Activated effector memory CD4-positive, alpha-beta T cell treated with anti-CD3 and anti-CD28 coated beads, Interleukin-2, amount 50 U/mL, for 16 hours (primary cell): ENCODE results near the gene NUDT16L1.
A peak's percentile ranks its signal among the peaks of the same experiment; 100 is the strongest.

Experiments used
- DNase-seq: peaks from one replicate; pipeline ENCODE4 v3.0.0-alpha.2; 2020

Gene NUDT16L1

GRCh38 chr16:4693296-4693955 is at the start of gene NUDT16L1:
Gene NUDT16L1, plus strand, starts transcription at chr16:4693562. Its CDS starts 165 bp downstream, at chr16:4693727.
- DNase-seq, result peak; percentile 99

GRCh38 chr16:4646773-4647643 is 46.4 kb upstream of the NUDT16L1 start:
- no peak for DNase-seq

DNA sequence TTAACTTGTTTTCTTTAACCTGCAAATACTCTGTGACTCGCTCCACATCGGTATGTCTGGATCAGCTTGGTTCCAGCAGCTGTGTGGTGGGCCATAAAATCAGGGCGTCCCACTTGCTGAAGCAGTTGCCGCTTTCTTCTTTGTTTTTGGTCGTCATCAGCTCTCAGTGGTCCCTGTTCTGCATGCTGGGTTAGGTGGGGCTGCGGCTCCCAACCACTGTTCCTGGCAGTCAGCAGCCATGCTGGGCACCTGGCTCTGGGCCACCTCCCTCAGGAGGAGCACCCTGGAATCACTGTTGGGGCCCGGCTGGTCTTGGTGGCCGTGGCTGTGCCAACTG is 45.8 kb upstream of the NUDT16L1 start:
- no peak for DNase-seq

DNA sequence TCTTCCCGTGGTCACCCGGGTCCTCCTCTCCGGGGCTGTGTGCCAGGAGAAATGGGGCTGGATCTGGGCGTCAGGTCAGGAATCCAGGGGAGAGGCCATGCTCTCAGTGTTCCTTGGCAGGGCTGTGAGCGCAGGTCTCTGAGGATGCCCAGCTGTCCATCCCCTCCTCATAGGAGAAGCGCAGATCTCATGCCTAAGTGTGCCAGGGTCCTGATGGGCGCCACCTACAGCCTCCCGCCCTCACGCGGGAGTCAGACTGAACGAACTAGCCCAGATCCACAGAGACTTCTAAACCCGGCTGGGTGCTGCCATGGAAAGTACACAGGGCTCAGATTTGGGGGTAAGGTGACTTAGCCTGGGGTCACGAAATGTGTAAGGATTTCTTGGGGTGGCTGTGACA is 44.4 kb upstream of the NUDT16L1 start:
- no peak for DNase-seq

GRCh38 chr16:4649744-4650442 is 43.5 kb upstream of the NUDT16L1 start:
- no peak for DNase-seq

DNA sequence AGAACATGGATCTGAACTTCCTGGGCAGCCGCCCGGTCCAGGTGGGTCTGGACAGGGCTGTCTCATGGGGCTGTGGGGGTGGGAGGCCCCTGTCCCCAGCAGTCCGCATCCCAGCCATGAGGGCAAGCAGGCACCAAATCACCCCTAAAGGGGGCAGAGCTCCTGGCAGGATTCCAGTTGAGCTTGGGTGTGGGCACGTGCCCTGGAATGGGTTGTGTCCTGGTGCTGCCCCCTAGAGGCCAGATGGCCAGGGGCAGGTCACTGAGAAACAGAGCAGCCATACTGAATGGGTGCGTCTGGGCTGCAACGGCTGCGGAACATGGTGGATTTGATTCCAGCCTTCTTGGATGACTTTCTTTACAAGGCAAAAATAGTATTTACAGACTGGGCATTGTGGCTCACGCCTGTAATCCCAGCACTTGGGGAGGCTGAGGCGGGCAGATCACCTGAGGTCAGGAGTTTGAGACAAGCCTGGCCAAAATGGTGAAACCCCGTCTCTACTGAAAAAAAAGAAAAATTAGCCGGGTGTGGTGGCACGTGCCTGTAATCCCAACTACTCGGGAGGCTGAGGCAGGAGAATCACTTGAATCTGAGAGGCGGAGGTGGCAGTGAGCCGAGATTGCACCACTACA is 42.8 kb upstream of the NUDT16L1 start:
- DNase-seq, result peak; percentile 91

DNA sequence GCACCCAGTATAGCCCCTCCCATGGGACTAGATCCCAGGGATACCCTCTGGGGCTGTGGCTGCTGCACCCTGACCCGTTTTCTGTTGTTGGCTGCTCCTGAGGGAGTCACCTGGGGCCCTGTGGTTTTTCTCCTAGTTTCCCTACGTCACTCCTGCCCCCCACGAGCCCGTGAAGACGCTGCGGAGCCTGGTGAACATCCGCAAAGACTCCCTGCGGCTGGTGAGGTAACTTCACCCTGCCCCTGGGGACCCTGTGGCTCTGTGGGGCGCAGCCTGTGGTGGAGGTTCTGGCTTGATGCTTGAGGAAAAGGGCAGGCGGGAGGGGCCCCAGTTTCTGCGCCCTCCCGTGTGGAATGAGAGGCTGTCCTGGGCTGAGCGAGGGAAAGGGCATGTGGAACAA is 41.5 kb upstream of the NUDT16L1 start:
- DNase-seq, result no peak

- DNase-seq, result no peak
Observed at GRCh38 chr16:4652561-4652960, 40.8 kb upstream of the NUDT16L1 start.

DNA sequence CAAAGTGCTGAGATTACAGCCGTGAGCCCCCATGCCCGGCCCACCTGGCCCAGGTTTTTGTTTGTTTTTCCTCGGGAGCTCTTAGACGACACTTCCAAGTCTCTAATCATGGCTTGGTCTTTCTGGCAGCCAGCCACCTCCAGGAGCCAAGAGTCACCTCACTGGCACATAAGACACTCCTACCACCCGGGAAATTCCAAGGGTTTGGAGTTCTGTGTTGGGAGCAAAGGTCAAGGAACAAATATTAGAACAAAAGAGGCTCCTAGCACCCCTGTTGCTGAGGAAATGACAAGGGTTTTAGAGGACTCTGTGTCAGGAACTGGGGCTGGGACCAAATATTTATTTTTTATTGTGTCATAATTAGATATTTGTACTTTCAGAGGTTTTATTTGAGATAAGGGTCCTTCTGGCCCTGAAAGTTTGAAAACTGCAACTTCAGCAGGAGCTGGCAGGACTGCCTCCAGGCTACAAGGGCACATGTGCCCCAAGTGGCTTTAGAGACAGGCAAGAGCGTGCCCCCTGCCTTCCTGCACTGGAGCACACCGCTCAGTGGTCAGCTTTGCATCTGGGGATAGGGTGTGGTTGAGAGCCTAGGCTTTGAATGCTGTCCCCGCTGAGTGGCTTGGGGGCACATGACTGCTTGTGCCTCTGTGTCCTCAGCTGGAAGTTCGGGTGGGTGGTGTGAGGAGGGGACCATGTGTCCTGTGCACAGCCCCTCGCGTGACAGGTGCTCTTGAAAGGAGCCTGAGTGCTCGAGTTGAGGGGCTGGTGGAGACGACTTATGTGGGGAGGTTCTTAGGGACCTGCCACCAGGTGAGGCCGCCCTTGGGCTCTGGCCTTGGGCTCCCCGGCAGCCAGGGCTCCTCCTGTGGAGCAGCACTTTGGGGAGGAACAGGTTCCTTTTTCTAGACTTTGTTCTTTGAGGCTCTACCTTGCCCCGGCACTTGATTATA is 39.1 kb upstream of the NUDT16L1 start:
- no peak for DNase-seq

GRCh38 chr16:4654964-4655590 is 38.3 kb upstream of the NUDT16L1 start:
- no peak for DNase-seq

DNA sequence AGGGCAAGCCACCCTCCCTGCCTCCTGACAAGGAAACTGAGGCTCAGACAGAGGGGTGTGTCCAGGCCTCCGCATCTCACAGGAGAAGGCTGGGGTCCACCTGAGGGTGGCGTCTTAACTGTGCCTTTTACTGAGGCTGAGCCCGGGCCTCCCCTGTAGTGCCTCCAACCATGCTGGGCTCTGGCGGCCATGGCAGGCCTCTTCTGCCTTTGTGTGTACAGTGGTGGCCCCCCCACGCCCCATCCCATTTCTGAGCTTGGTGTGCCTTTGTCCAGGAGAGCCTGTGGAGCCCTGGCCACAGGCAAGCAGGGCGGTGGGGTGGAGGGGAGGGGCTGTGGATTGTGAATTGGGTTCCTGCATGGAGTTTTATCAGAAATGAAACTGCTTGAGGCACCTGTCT is 37.6 kb upstream of the NUDT16L1 start:
- no peak for DNase-seq

DNA sequence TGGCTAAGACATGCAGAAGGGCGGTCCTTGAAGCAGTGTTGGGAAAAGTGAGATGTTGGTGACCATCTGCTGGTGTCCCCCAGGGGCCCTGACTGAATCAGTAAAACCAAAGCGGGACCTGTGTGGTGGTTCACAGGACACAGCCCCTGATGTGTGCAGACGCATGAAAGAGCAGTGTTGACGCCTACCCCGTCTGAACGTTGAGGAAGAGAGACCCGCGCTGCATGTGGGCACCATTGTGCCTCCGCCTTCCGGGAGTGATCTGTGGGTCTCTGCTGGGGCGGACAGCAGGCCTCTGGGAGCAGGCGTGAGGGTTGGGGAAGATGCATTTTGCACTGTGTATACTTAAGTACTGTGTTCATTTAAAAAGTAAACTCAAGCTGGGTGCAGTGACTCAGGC is 37.1 kb upstream of the NUDT16L1 start:
- DNase-seq, result no peak

- DNase-seq, result no peak
Observed at GRCh38 chr16:4656695-4657686, 36.4 kb upstream of the NUDT16L1 start.

DNA sequence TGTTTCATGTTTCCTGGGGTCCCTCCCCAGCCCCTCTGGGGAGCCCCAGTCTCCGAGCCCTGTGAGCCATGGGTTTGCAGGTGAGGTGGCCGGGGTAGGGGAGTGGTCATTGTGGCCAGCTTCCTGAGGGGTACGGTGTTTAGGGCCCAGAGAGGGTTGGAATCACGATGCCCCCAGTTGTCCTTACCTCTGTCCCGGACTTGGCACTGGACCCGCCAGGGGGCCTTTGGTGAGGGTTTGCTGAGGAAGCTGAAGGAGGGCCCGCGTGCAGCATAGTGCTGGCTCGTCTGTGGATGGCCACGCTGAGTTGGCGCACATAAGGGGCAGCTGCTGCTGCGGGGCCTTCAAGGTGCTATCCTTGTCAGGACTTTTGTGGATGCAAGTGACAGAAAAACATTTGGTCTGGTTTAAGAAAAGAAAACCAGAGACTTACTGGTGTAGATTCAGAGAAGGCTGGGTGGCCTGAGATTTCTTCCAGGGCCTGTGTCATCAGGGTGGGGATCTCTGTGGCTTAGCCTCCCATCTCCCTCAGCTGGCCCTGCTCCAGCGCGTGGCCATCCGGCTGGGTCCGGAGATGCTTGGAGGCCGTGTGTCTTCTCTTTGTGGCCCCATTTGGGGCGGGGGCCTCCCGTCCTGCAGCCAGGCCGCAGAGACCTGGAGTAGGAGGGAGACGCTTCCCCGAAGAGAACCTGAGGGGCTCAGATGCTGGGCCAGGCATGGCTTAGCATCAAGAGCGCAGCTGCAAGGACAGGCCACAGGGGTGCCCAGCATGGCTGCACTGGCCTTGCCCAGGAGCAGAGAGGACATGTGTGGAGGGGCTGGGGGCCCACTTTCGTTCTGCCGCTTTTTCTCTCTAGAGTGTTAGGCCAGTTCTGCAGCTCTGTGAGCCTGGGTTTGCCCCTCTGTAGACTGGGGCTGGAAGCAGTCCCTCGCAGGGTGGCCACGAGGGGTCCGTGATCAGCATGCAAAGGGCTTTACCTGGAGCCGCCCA is 33.7 kb upstream of the NUDT16L1 start:
- DNase-seq, result no peak

DNA sequence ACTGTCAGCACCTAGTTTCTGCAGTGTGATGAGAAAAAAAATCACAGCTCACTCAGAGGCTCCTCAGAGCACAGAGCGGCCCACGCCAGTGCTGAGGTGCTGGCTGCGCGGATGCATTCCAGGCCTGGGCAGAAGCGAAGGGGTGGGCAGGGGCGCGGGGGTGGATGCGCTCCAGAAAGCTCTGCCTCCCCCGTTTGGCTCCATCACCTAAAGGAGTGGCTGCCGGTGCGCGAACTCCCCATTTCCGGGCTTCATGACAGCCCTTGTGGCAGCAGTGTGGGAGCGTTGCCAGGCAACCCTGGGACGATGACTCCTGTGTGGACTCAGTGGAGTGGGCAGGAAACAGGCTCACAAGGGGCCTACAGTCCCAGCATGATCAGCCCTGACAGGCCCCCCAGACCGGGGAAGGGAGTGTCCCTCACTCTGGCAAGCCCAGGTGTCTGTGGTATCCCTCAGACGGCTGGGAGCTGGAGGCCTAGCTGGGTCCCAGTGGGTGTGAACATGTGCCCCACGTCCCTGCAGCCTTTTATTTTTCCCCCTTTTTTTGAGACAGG is 32.8 kb upstream of the NUDT16L1 start:
- DNase-seq, result peak; percentile 85

GRCh38 chr16:4661661-4662060 is 31.7 kb upstream of the NUDT16L1 start:
- no peak for DNase-seq

- no peak for DNase-seq
Observed at GRCh38 chr16:4663465-4663776, 29.9 kb upstream of the NUDT16L1 start.

DNA sequence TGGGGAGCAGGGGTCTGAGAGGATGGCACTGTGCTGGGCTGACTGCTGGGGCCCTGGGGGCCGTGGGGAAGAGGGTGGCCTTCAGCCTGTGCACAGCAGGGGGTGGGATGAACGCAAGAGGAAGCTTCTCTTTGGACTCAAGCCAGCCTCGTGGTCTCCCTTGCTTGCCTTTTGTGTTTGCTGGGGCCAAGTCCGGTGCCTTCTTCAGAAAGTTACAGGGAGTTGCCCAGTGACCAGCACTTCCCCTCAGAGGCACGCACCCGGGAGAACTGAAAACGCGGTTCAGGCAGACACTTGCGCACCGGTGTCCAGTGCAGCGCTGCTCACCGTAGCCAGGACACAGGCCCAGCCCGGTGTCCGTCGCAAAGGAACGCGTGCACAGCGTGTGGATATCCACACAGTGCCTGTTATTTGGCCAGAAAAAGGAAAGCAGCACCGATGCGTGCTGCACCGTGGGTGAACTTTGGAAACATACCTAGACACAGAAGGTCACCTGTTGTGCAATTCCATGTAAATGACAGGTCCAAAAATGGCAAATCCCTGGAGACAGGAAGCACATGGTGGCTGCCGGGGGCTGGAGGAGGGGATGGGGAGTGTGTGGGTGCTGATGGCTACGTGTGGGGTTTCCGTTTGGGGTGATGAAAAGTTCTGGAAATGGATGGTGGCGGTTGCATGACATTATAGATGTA is 29.4 kb upstream of the NUDT16L1 start:
- no peak for DNase-seq
